Choroid plexus epithelial cell (primary cell): ENCODE data around the gene KRT5.
"Not testable (repeated sequence)": the region's sequence is repeated elsewhere in the genome, so short reads cannot be mapped to it uniquely, and the experiment has no call there.

ENCODE experiments used
- DNase-seq: peaks from one replicate; pipeline ENCODE4 v3.0.0-alpha.2; 2010; ENCODE audit warnings: low read depth
- H3K4me3 ChIP-seq: 2 replicates; pipeline ENCODE4 v1.5.1; 2011; ENCODE audit warnings: low read depth, mild to moderate bottlenecking, control low read depth, low read length, moderate library complexity
- TF ChIP-seq, protein P1 (sequence below): conservative IDR thresholded peaks from 2 replicates; pipeline ENCODE4 v1.5.1; 2011; ENCODE audit warnings: low read depth, mild to moderate bottlenecking, control low read depth, inconsistent platforms, low read length, moderate library complexity

The KRT5 gene

DNA sequence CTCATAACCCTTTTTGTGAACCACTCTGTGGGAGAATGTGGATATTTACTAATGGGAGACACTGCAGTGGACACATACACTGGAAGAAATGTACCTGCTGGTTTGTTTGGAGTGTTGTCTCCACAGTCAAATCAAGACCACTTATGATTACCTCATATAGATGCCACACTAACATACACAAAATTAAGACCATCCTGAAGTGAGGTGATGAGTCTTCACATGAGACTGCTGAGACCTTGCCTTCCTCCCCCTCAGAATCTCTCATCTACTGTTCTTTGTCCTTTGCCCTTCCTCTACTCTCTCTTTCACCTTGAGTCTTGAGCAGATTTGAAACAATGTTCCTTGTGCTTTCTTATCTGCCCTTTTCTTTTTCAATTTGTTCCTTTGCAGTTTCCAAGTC, 31.5 kb downstream of the KRT5 start:
- no peak for DNase-seq
- no peak overlapping the region for H3K4me3 ChIP-seq
- TF ChIP-seq, protein P1, sequence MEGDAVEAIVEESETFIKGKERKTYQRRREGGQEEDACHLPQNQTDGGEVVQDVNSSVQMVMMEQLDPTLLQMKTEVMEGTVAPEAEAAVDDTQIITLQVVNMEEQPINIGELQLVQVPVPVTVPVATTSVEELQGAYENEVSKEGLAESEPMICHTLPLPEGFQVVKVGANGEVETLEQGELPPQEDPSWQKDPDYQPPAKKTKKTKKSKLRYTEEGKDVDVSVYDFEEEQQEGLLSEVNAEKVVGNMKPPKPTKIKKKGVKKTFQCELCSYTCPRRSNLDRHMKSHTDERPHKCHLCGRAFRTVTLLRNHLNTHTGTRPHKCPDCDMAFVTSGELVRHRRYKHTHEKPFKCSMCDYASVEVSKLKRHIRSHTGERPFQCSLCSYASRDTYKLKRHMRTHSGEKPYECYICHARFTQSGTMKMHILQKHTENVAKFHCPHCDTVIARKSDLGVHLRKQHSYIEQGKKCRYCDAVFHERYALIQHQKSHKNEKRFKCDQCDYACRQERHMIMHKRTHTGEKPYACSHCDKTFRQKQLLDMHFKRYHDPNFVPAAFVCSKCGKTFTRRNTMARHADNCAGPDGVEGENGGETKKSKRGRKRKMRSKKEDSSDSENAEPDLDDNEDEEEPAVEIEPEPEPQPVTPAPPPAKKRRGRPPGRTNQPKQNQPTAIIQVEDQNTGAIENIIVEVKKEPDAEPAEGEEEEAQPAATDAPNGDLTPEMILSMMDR = no peak

DNA sequence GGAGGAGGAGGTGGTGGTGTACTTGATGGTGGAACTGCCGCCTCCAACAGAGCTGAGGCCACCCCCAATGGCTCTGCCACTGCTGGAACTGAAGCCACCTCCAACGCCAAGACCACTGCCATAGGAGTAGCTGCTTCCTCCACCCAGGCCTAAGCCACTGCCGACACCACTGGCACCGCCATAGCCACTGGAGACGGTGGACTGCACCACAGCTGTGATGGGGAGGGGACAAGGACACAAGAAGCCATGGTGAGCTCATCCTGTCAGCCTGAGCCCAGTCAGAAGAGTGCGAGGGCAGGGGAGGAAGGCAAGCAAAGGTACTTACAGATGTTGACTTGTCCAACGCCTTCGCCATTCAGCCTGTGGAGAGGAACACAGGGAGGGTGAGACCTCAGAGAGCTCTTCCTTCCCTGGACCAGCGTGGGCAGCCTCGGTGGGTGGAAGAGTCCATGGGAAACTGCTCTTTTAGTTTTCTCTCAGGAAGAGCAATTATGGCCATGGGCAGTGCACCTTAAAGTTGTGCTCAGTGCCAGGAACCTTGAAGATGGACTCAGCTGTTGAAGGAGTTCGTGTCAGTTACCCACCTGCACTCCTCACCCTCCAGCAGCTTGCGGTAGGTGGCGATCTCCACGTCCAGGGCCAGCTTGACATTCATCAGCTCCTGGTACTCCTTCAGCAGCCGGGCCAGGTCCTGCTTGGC, 32.3 kb downstream of the KRT5 start:
- H3K4me3 ChIP-seq, DNase-seq: not testable (repeated sequence)

DNA sequence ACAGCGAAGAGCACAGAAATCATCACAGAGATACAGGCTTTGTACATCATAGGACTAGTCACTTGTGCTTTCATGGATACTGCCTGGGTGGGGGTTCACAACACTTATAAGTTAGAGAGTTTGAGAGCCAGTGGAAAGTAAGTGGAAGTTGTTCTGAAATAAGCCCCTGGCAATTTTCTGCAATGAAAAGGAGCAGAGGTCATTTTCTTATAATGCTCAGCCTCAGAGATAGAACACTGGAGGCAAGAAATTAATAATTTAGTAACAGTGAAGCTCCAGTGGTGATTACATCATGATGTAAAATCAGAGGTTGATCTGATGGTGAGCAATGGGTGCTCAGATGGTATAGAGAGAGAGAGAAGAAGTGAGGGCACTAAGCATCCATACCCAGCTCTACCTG, 33.0 kb downstream of the KRT5 start:
- H3K4me3 ChIP-seq = no peak overlapping the region
- TF ChIP-seq, protein P1 = no peak
- no peak for DNase-seq

DNA sequence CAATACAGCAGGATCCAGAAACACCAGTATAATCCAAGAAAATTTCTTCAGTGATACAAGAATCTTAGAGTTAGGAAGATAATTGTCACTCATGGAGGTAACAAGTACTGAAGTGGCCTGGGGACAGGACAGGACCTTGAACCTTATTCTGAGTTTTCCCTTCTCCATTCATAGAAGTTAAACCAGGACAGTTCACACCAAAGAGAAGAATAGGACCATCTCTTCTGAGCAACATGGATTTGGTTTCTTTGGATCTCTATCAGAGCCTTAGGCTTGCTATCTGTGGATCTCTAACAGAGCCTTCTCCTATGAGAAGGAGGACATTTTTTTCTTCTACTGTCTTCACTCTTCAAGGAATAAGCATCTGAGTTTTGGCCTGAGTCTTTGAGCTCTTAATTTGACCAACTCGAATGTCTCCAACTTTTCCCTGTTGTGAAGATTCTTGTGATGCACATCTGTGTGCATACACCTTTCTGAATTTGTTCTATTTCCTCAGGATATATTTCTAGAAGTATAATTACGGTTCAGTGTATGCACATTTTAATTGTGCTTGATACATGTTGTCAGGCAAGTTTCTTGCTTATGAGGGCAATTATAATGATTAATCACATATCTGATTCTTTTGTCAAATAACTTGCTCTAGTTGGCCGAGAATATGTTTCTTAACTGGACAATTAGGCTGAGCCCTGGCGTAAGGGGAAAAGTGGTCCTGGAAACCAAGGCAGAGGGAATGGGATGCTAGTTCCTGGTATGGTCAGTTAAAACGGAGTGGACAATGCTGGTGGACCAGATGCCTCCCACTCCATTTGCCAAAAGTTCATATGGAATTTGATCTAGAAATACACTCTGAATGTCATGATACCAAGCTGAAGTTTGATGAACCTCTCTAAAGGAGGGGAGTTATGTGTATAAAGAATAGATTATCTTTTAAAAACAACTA, 33.8 kb downstream of the KRT5 start:
- H3K4me3 ChIP-seq = no peak overlapping the region
- no peak for DNase-seq
- TF ChIP-seq, protein P1 = no peak

DNA sequence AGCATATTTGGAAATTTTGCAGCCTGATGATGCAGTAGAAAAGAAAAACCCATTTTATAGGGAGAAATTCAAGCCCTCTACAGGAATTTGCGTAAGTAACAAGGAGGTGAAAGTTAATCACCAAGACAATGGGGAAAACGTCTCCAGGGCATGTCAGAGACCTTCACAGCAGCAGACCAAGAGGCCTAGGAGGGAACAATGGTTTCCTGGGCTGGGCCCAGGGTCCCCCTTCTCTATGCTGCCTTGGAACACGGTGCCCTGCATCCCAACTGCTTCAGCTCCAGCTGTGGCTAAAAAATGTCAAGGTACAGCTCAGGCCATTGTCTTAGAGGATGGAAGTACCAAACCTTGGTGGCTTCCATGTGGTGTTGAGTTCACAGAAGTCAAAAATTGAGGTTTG, 40.1 kb downstream of the KRT5 start:
- DNase-seq = no peak
- no peak overlapping the region for H3K4me3 ChIP-seq
- TF ChIP-seq, protein P1 = no peak

DNA sequence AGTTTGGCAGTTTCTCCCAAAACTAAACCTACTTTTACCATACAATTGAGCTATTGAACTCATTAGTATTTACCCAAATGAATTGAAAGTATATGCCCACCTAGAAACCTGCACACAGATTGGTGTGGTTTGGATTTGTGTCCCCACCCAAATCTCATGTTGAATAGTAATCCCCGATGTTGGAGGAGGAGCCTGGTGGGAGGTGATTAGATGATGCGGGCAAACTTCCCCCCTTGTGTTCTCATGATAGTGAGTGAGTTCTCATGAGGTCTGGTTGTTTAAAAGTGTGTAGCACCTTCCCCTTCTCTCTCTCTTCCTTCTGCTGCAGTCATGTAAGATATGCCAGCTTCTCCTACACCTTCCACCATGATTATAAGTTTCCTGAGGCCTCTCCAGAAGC, 42.5 kb downstream of the KRT5 start:
- TF ChIP-seq, protein P1 = no peak
- H3K4me3 ChIP-seq = no peak overlapping the region
- DNase-seq = no peak

DNA sequence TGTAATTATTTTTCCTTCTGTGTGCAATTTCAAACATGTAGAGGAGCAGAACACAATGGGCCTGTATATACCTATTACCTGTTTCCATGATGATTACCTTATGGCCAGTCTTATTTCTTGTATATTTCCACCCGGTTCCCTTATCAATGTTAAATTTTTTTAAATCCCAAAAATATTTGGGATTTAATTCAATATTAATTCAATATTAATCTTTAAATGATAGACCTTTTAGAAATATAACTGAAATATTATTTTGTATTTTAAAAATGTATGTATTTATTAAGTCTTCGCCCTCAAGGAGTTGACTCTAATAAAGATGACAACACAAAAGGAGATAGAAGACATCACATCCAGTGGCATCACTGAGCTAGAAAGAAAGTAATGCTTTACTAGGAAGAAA, 46.0 kb downstream of the KRT5 start:
- no peak for DNase-seq
- no peak overlapping the region for H3K4me3 ChIP-seq
- TF ChIP-seq, protein P1 = no peak
